ENCODE data around the gene MPDZ.

DNA sequence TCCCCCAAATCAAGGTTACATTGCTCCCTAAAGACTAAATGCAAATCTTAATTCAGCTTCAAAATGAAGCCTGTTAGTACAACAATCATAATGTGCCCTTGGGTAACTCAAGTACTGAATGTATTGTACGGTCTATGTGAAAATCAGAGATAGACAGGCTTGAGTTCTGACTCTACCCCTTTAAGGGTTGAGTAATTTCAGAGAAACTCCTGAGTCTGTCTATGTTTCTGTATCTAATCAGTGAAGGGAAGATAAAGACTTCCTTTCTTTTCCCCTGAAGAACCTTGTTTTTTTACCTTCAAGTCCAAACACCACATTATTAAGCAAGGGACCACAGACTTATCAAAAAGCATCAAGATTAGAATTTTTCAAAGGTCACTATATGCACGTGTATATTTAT, 108.2 kb downstream of the MPDZ start:
- no peak for TF ChIP-seq POLR2A (IDR thresholded peaks at IDR 0.05)
- TF ChIP-seq CTCF (IDR thresholded peaks at IDR 0.05): no peak
